Left lung (tissue), 10 donors: ENCODE data around the gene CCDC102B. TPM values are rescaled to one million over a fixed set of nuclear protein-coding genes. Genes with fewer than 3 reads are reported as not detected.

ENCODE experiments used
- ATAC-seq: fragments of 200-7000 bp; cut with Tn5 transposase; one replicate; pipeline ENCODE4 v1.9.1; 2020; ENCODE audit warnings: moderate library complexity
- DNase-seq, 4 donors: peaks; one replicate each; pipeline ENCODE4 v3.0.0-alpha.2; 2013 to 2020
- H3K27ac ChIP-seq, 2 donors: fragments of 200-600 bp; sonication (generic) in 1 of 2; one replicate each; pipeline versions ENCODE4 v1.5.0 to v1.8.0; 2020 to 2021
- H3K27me3 ChIP-seq, 2 donors: fragments of 200-600 bp; sonication (generic) in 1 of 2; one replicate each; pipeline versions ENCODE4 v1.5.0 to v1.8.0; 2020 to 2021
- H3K36me3 ChIP-seq, 2 donors: fragments of 200-600 bp; sonication (generic) in 1 of 2; one replicate each; pipeline versions ENCODE4 v1.5.0 to v1.8.0; 2020 to 2021
- H3K4me1 ChIP-seq, 2 donors: fragments of 200-600 bp; one replicate each; pipeline ENCODE4 v1.8.0; 2021
- H3K4me3 ChIP-seq, 2 donors: fragments of 200-600 bp; sonication (generic) in 1 of 2; one replicate each; pipeline versions ENCODE4 v1.5.0 to v1.8.0; 2020 to 2021; ENCODE audit warnings: mild to moderate bottlenecking in 1 of 2
- H3K9me3 ChIP-seq, 2 donors: fragments of 200-600 bp; sonication (generic) in 1 of 2; one replicate each; pipeline versions ENCODE4 v1.5.0 to v1.8.0; 2020 to 2021
- CTCF ChIP-seq, 2 donors: fragments of 200-600 bp; sonication (generic) in 1 of 2; IDR thresholded peaks; one replicate each; pipeline versions ENCODE4 v1.5.0 to v1.8.0; 2021; ENCODE audit warnings: antibody characterized with exemption in 2 of 2
- intact Hi-C, 2 donors: fragments of 100-400 bp; cut with DNase I; formaldehyde crosslinking; loops; one replicate each; pipeline versions ENCODE4 v1.11.2 to v1.14.2; 2022
- polyA plus RNA-seq, 6 donors: library from polyadenylated mRNA; unstranded; fragments of 120-200 nt; gene quantifications; one replicate each; pipeline ENCODE4 v1.2.1, GENCODE V29; 2013; ENCODE audit not compliant: insufficient read length in 6 of 6
- total RNA-seq, 2 donors: library from RNA; stranded (reverse); fragmentation: NEBNext Ultra II Directional; extraction: Animal tissue kit (Norgen Biotek cat#: 25700); gene quantifications; one replicate each; pipeline ENCODE4 v1.2.1, GENCODE V29; 2021
- donor health status: DM: no; HTN: yes; CAD: no.
- donor health status: DM: no; HTN: no; CAD: no.

CCDC102B gene
- total and polyA plus RNA-seq, 8 donors = 10.6 to 78.3 (median 15.6) TPM

- Histone ChIP-seq H3K4me1 (no peaks in the 10 kb centered on the region), H3K27me3 (no peaks in the 10 kb centered on the region), H3K4me3 (no peak overlapping the region), H3K36me3 (no peaks in the 10 kb centered on the region), H3K9me3 (no peaks in the 10 kb centered on the region), H3K27ac (no peak overlapping the region)
- intact Hi-C loops = no loop called here
- ATAC-seq = no peak
- no peak for TF ChIP-seq CTCF (IDR thresholded peaks at IDR 0.05)
- DNase-seq = no peak
Observed at GRCh38 chr18:68766433-68766832, 31.4 kb upstream of the CCDC102B start.

GRCh38 chr18:68769461-68769860, 28.4 kb upstream of the CCDC102B start:
- intact Hi-C loops = no loop called here
- H3K9me3 ChIP-seq = no peaks in the 10 kb centered on the region
- no peaks in the 10 kb centered on the region for H3K27me3 ChIP-seq
- H3K27ac ChIP-seq = no peak overlapping the region
- DNase-seq (peak in 1 of 4 donors; percentile 35), ATAC-seq (peak; percentile 19)
- H3K4me1 ChIP-seq = no peaks in the 10 kb centered on the region
- H3K4me3 ChIP-seq = no peak overlapping the region
- TF ChIP-seq CTCF (IDR thresholded peaks at IDR 0.05) = no peak
- no peaks in the 10 kb centered on the region for H3K36me3 ChIP-seq

- no peak for TF ChIP-seq CTCF (IDR thresholded peaks at IDR 0.05)
- no peaks in the 10 kb centered on the region for H3K36me3 ChIP-seq
- ATAC-seq (no peak), DNase-seq (no peak)
- H3K27me3 ChIP-seq = no peaks in the 10 kb centered on the region
- intact Hi-C loops = no loop called here
- H3K4me3 ChIP-seq = no peak overlapping the region
- H3K9me3 ChIP-seq = no peaks in the 10 kb centered on the region
- peak overlapping the region in 1 of 2 donors; percentile 66 for H3K27ac ChIP-seq
- no peaks in the 10 kb centered on the region for H3K4me1 ChIP-seq
Observed at GRCh38 chr18:68772268-68772667, 25.6 kb upstream of the CCDC102B start.

GRCh38 chr18:68778280-68778886, 19.5 kb upstream of the CCDC102B start:
- no peak for DNase-seq
- no peaks in the 10 kb centered on the region for H3K36me3 ChIP-seq
- ATAC-seq = no peak
- H3K27me3 ChIP-seq = no peaks in the 10 kb centered on the region
- intact Hi-C loops = no loop called here
- TF ChIP-seq CTCF (IDR thresholded peaks at IDR 0.05) = no peak
- no peaks in the 10 kb centered on the region for H3K4me1 ChIP-seq
- no peak overlapping the region for H3K4me3 ChIP-seq
- no peaks in the 10 kb centered on the region for H3K9me3 ChIP-seq
- H3K27ac ChIP-seq = peak overlapping the region in 1 of 2 donors; percentile 29

GRCh38 chr18:68779169-68779568, 18.7 kb upstream of the CCDC102B start:
- intact Hi-C loops = no loop called here
- Histone ChIP-seq H3K4me3 (no peak overlapping the region), H3K9me3 (no peaks in the 10 kb centered on the region), H3K4me1 (no peaks in the 10 kb centered on the region), H3K27ac (peak overlapping the region in 1 of 2 donors; percentile 29), H3K27me3 (no peaks in the 10 kb centered on the region), H3K36me3 (no peaks in the 10 kb centered on the region)
- peak in 1 of 4 donors; percentile 49 for DNase-seq
- peak; percentile 44 for ATAC-seq
- TF ChIP-seq CTCF (IDR thresholded peaks at IDR 0.05) = no peak
